ENCODE measurements around the gene GDE1.
"Not testable (repeated sequence)": the region's sequence is repeated elsewhere in the genome, so short reads cannot be mapped to it uniquely, and the experiment has no call there.

The GDE1 gene, protein sequence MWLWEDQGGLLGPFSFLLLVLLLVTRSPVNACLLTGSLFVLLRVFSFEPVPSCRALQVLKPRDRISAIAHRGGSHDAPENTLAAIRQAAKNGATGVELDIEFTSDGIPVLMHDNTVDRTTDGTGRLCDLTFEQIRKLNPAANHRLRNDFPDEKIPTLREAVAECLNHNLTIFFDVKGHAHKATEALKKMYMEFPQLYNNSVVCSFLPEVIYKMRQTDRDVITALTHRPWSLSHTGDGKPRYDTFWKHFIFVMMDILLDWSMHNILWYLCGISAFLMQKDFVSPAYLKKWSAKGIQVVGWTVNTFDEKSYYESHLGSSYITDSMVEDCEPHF

DNA sequence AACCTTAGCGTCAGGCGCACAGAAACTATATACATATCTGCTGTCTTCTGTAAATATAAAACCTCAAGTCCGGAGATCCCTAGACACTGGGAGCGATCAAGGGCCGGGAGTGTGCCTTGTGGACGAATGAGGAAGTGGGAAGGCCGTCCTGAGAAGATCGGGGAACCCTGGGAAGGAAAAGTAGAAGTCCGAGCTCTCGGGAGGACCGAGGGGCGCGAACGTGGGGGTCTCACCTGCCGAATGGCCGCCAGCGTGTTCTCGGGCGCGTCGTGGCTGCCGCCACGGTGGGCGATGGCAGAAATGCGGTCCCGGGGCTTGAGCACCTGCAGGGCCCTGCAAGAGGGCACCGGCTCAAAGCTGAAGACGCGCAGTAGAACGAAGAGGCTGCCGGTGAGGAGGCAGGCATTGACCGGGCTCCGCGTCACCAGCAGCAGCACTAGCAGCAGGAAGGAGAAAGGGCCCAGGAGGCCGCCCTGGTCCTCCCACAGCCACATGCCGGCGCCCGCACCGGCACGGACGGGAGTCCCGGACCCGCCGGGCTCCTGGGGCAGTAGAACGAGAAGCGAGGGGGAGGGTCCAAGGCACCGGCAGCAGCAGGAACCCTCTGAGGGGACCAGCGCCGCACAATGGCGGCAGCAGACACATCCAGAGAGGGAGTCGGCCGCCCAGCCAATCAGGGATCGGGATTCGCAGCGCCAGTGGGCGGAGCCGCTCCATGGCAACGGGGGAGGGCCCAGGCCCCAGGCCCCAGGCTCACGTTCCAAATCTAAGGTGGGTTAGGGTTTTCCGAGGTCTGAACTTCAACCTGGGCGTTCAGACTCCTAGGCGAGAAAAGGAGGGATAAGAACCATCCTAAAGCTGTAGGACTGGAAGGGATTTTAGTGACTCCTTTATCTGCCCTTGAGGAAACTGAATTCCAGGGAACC, at the start of gene GDE1:
Gene GDE1 (minus strand): TSS at position 628 of the 926 bp plus-strand sequence. CDS start 134 bp downstream, at position 494.
- peak; percentile 94 for DNase-seq

GRCh38 chr16:19567560-19567959, 45.7 kb upstream of the GDE1 start:
- no peak for DNase-seq

GRCh38 chr16:19566362-19566761, 44.5 kb upstream of the GDE1 start:
- no peak for DNase-seq

GRCh38 chr16:19563377-19563776, 41.5 kb upstream of the GDE1 start:
- DNase-seq: no peak

DNA sequence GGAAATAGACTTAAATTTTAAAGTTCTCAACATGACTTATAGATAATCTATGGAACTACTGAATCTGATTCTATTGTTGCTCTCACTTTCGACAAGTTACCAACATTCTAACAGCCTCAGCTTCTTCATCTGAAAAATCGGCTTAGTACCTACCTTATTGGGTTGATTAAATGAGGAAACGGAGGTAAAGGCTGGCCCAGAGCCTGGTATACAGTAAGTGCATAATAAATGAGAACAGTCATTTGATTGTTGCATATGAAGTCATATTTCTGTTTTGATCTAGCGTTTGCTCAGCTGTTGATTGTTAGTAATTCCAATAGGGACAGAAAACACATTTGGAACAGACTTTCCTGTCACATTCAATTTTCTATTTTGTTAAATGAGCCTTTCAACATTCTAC, 38.2 kb upstream of the GDE1 start:
- DNase-seq: no peak

DNA sequence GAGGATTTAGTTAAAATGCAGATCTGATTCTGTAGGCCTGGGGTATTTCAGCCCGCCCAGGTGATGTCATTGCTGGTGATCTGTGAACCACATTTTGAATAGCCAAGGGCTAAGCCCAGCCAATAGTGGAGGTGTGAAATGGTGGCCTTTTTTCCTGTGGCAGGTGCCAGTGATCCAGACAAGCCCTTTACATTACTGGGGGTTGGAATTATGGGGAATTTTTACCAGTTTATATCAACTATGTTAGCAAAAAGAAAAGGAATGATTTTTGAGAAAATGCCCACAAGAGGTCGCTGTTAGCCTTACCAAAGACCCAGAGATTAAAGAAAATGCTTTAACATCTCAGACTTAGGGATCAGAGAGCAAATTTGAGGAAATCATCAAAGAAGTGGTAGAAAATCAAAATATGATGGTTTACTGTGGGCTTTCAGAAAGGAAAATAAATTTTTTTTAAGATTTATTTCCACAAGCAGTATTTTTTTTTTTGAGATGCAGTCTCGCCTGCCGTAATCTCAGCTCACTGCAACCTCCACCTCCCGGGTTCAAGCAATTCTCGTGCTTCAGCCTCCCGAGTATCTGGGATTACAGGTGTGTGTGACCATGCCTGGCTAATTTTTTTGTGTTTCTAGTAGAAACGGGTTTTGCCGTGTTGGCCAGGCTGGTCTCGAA, 37.5 kb upstream of the GDE1 start:
- DNase-seq: peak; percentile 36

- peak; percentile 1 for DNase-seq
Observed at GRCh38 chr16:19555938-19556771, 34.3 kb upstream of the GDE1 start.

DNA sequence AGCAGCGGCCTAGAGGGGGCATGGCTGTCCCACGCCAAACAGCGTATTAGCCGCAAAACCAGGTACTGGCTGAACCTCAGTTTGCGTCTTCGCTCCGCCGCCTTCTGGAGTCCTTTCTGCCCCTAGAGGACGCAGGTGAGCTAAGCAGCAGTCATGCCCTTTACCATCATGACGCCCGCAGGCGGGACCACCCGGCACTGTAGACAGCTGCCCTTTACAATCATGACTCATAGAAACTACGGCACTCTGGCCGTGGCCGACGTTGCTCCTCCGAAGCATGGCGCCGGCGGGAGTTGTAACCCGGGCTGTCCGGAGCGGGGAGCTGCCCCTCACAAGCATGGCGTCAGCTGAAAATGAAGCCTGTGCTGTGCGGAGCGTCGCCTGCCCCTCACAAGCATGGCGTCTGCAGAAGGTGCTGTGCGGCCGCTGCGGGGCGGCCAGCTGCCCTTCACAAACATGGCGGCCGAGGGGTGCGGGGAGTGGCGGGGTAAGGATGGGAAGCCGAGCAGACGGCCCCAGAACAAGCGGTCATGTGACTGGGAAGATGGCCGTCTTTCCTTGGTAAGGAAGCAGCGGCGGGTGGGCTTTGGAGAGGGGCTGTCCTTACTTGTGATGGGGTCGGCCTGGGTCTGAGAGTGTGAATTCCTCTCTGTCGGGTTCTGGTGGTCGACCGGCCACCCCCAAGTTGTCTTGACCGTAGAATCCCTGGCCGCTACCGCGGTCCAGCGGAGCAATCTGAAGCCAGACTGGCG, 33.5 kb upstream of the GDE1 start, which contains the start of gene VPS35L:
Gene VPS35L (plus strand): TSS at position 518 of the 752 bp plus-strand sequence. CDS start 27 bp downstream, at position 545.
- peak; percentile 94 for DNase-seq

GRCh38 chr16:19549673-19550072, 27.8 kb upstream of the GDE1 start:
- DNase-seq: no peak

- DNase-seq: no peak
Observed at GRCh38 chr16:19548144-19548543, 26.2 kb upstream of the GDE1 start.

GRCh38 chr16:19543278-19543996, 21.5 kb upstream of the GDE1 start:
- DNase-seq: not testable (repeated sequence)

- peak; percentile 91 for DNase-seq
Observed at GRCh38 chr16:19542138-19542821, 20.4 kb upstream of the GDE1 start.

GRCh38 chr16:19540241-19540970, 18.5 kb upstream of the GDE1 start:
- no peak for DNase-seq

- no peak for DNase-seq
Observed at GRCh38 chr16:19532601-19533000, 10.7 kb upstream of the GDE1 start.

- DNase-seq: no peak
Observed at GRCh38 chr16:19528666-19529065, 6.8 kb upstream of the GDE1 start.

DNA sequence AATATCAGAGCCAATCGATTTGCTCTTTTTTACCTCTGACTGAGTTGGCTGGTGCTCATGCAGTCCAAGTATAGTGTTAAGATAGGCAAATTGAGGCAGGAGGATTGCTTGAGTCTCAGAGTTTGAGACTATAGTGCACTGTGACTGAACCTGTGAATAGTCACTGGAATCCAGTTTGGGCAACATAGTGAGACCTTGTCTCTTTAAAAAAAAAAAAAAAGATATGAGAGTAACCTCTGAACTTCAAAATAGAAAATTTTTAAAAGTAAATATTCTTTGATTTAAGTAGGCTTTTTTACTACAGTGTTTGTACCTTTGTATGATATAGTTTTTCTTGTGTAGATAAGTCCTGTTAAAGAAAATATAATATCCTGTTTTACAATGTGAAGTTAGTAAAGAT, 5.3 kb upstream of the GDE1 start:
- DNase-seq: no peak

GRCh38 chr16:19525385-19525723, 3.5 kb upstream of the GDE1 start:
- DNase-seq: no peak

DNA sequence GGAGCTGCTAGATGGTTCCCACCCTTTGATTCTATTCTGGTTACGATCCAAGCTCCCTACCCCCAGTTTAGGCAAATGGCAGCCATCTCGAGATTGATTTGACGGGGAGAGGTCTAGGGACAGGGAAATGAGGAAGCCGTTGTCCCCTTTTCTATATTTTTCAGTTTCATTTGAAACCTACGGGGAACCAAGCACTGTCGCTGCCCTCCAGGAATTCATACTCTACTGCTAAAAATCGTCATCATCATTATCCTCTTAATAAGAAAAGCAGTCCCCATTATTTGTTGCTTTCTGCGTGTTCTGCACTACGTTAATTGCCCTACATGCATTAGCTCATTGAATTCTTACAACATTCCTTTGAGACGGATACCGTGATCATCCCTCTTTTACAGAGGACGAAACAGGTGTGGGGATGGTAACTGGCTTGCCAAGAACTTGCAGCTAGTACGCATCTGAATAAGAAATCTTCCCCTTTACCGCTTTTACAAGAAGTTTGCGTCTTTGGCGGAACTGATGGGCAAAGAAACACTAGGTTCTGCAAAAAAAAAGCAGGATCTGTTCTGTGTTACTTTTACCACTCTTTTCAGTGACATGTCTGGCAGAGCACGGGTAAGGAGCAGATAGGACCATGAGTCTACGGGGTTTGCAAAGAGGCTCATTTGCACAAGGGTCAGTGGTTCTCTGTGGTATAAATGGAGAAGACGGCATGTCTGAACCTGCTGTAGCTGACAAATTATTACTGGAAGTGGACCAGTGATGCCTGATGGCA, 2.9 kb upstream of the GDE1 start:
- no peak for DNase-seq

GRCh38 chr16:19524356-19524615, 2.4 kb upstream of the GDE1 start:
- no peak for DNase-seq
